Measurements from ENCODE around the gene SLC35F4.
"Not testable (repeated sequence)": the region's sequence is repeated elsewhere in the genome, so short reads cannot be mapped to it uniquely, and the experiment has no call there.

Gene SLC35F4

DNA sequence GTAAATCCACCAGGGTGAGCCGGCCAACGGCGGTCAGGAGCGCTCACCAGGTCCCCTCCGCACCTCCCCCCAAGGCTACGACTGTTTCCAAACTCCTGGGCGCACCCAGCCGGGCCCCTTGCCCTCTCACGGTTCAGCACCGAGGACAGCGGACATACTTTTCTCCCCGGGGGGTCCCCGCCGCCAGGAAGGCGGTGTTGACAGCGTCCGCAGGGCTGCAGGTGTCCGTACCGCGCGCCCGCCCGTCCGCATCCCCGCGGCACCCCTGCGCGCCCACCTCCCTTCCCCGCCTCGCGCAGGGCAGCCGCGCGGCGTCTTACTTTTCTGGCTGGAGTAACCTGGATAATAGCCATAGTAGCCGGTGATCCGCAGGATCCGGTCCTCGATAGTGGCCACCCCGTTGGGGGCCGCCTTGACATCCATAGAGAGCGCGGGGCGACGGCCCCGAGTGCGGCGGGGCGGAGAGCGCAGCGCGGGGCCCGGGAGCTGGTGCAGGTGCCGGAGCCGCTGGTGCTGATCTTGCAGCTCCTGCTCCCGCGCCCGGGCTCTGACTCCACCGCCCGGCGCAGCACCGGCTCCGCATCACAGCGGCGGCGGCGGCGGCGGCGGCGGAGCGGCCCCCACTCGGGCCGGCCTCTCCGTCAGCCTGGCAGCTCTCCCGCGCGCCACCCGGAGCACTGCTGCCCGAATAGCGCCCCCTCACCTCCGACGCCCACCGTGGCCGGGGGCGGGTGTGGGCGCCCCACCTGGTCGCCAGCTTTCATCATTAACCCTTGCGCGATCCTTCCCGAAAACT is at the start of gene SLC35F4:
Gene SLC35F4, minus strand, starts transcription at position 690 of the 796 bp plus-strand sequence.
- no peak for DNase-seq

DNA sequence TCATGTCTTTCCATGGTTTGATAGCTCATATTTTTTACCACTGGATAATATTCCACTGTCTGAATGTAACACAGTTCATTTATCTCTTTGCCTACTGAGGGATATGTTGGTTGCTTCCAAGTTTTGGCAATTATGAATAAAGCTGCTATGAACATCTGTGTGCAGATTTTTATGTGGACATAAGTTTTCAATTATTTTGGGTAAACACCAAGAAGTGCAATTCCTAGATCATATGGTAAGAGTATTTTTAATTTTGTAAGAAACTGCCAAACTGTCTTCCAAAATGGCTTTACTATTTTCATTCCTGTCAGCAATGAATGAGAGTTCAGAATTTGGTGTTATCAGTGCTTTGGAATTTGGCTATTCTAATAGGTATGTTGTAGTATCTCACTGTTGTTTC is 43.7 kb upstream of the SLC35F4 start:
- DNase-seq, result no peak

DNA sequence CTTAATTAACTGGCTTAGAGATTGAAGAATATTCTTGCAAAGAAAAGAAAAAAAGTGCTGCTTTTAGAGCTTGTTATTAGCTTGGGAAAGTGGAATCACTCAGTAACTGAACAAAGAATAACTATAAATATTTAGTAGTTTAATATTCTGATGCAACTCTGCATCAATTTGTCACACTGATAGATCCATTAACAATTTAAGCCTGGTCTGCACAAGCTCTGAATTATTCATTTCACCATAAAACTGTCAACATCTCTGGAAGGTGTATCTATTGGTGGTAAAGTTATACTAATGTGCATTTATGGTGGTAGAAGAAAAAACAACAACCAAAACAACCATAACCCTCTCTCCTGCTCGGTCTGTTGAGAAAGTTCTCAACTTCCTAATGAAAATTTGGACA is 38.1 kb upstream of the SLC35F4 start:
- no peak for DNase-seq

DNA sequence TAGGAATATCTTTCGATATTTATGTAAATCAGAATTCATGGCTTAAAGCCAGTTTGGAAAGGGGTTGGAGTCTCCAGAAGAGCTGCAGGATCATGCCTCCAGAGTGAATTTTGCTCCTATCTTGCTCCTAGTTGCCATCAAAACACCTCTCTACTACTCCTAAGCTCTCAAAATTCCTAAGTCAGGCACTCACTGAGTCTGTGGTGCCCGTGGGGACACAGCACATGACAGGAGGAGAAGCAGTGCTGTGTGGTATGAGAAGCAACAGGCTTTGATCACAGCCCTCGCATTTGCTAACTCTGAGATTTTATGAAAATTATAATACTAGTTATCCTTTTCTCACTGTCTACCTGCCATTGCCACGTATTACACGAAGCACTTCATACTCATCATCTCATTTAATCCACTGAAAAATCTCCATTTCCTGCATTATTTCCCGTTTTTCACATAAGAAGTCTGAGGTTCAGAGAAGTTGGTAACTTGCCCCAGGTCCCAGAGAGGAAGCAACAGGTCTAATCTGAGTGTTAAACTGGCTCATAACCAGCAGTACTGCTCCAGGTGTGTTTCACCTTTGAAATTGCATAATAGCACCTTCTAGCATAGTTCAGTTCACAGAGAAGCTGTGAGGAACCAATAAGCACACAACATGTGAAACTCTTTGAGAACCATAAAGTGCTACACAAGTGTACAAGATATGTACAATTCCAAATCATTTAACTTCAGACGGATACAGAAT is 33.1 kb upstream of the SLC35F4 start:
- no peak for DNase-seq

DNA sequence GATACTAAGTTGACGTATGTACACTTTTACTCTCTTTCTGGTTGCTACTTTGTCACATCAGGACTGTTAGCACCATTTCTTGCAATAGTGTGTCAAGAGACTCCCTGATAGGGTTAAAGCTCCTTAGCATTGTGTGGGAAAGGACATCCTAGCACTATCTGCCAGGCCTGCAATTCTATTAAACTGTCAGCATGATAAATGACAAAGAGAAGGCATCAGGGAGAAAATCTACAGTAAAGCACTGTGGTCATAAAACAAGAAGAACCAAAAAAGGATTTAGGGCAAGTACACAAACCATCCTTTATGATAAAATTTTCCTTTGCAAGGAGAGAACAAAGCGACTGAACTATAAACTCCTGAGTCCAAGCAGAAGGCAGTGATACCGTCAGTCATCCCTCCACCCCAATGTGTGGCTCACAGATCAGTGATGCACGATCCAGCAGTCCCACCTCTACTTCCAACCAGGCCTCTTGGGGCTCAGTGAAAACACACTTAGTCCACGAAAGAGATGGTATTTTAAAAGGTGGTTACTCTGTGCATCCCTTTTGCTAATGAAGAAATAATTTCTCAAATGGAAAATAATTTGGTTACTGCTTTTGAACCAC is 31.4 kb upstream of the SLC35F4 start:
- no peak for DNase-seq

DNA sequence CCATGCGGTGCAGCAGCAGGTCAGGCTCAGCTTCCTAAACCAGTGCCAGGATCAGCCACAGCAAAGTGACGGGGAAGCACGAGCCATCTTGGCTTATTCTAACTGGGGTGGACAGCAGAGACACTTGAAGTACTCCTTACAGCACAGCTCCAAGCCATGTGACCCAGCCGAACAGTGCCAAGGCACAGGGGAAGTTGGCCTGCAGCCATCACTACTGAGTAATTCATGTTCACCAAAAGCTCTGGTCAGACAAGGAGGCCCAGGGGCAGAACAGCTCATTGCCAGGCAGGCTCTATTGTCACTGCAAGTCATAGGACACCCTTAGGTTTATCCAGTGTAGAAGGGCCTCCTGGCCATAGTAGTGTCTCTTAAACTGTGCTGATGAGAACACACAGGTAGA is 23.4 kb upstream of the SLC35F4 start:
- DNase-seq, result no peak

DNA sequence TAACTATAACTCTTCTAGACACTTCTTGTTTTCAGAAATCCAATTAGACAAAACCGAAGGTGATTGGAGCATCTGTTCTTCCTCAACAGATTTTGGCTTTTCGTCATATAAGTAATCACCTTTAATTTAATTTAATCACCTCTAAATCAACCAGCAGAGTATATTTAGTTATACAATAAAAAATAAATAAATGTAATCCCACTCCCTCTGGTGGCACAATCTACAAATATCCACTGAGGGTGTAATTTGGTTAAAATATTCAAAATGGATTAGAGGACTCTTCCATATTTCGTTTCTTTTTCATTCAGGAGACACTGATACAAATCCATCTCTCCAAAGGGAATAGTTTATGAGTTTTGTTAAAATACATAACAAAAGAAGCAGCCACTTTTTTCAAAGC is 18.3 kb upstream of the SLC35F4 start:
- DNase-seq, result no peak

DNA sequence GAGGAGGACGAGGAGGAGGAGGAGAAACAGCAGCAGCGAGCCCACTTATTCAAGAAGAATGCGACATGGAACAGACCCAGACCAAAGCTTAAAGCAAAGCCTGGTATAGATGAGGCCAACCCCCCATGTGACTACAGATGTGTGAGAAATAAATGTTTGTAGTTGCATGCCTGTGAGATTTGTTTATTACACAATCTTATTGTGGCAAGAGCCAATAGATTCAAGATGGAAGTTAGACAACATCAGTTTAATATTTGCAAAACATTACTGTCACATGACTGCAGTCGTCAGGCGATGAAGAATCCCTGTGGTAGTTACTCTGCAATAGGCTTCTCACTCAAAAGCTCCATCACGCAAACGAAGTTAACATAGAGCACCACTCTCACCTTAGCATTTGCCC is 17.2 kb upstream of the SLC35F4 start:
- no peak for DNase-seq

DNA sequence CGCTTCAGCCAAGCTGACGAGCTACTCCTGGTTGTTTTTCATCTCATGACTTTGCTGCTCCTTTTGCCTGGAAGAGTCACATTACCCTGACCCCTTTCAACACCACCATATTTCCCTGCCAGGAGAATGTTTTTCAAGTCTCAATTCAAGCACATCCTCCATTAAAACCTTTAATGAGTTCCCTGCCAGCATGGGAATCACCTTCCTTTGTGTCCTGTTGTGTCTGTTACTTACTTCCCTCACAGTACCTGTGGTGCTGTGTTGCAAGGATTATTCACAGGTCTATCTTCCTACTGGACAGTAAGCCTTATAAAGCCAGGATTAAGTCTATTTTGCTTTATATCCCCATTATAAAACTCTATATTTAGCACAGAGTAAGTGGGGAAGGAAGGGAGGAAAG is 13.6 kb upstream of the SLC35F4 start:
- DNase-seq, result no peak

DNA sequence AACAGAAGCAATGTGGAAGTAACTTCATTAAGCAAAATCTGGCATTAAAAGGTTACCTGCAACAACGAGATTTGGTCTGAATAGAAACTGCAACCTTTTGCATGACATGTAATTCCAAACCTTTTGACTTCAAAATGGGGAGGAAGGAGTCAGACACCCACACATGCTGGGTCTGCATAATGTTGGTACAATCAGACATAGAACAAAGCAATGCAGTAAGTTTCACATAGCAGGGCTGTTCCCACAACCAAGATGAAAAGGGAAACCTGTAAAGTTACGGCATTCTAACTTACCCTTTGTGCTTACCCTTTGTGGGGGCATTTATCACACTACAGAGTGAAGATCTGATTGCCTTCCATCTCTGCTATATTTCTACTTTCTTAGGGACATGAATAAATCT is 10.1 kb upstream of the SLC35F4 start:
- DNase-seq, result no peak

DNA sequence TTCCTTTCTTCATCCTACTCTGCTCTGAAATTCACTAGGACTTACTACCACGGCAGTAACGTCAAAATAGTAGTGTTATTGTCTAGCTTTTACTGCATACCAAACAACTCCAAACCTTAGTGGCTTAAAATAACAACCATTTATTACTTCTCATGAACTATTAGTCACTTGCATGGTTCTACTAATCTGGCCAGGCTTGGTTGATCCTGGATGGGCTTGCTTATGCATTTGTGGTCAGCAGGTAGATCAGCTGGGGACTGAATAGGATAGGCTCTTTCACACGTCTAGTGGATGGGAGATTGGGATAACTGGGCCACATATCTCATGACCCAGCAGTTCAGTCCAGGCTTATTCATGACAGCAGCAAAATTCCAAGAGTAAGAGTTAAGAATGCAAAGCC is 9.4 kb upstream of the SLC35F4 start:
- DNase-seq, result no peak

DNA sequence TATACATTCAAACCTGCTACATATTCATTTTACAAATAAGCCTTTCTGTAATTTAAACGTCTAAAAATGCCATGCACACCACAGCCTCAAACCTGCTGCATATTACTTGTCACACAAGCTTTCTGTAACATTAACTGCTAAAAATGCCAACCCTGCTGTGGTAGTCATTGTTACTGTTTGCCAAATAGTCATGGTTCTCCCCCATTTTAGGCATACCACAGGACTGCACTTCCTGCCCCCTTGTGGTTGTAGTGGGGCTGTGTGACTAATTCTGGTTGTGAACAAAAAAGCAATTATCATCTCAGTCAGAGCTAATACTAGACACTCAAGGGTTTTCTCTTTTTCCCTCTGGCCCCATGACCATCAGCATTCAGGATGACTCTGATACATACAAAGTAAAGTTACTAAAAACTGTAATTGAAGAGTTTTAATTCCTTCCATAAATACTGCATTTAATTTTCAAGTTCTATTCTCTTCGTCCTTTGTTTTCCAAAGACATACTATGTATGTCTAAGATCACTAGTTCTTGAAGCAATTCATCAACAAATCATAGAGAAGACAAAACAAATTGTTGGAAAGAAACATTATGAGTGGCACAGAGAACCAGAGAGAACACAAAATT is 5.7 kb upstream of the SLC35F4 start:
- DNase-seq, result no peak

DNA sequence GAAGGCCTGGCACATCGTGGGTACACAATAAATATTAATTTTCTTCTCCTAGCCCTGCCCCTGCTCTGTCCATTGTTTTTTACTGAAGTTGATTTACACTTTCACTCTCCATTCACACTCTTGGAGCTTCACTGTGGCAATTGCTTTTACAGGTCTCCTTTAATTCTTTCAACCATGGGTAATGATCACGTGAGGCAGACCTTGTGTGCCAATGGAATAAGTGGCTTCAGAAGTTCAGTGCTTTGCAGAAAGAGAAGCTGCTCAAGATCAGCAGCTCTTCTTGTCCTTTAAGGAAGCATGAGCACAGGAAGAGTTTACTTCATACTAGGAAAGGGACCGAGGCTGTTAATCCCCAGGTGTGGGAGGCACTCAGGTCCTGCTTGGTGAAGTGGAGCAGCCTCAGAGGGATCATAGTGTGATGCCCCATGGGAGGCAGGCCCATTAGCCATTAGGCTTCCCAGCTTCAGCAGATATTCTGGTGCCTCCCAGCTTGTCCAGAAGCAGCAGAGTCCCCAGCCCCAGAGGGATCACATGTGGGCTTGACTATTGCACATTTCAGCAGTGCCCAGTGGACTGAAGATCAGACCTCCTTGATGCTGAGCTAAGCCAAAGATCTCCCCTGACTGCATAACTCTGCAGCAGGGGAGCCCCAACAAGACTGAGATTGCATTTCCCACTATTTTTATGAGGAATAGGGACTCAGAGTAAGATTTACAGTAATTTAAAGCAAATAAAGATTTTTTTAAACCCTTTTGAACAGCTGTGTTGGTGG is 5.0 kb upstream of the SLC35F4 start:
- DNase-seq, result no peak

DNA sequence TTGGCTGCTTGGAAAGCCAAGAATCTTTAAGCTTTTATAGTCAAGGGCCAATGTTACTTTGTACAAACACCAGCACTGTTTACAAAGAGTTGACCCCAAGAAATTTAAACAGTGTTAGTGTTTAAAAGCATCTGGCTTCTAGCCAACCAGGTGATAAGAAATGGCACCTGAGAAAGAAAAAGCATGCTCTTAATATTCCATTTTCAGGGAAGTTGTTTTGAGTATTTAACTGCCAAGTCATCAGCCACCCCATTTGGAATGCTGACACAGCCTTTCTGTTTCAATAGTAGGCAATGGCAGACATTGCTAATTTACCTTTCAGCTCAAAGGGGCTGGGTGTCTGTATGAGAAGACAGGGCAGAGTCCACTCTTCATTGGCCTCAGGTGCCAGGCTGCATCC is 3.7 kb upstream of the SLC35F4 start:
- DNase-seq, result no peak

DNA sequence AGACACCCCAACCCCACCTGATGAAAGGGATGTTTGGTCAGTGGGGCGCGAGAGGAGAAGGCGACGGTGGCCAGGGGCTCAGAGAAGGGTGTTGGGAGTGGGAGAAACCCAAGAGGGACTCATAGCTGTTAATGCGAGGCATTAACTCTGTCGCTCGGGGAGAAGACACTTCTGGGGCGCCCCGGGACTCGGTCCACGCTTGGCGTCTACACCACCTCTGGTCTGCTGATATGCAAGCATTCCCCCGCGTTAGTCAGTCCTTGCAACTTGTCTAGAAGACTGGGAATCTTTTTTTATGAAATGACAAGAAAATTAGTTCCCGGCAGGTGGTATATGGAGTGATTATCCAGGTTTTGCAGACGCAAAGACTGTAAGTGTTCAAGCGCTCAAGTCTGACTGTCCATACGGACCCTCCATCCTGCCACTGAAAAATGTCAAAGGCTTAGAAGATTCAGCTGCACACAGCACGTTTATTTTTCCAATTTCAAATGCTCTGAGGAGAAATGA is 360 bp upstream of the SLC35F4 start:
- DNase-seq, result no peak

DNA sequence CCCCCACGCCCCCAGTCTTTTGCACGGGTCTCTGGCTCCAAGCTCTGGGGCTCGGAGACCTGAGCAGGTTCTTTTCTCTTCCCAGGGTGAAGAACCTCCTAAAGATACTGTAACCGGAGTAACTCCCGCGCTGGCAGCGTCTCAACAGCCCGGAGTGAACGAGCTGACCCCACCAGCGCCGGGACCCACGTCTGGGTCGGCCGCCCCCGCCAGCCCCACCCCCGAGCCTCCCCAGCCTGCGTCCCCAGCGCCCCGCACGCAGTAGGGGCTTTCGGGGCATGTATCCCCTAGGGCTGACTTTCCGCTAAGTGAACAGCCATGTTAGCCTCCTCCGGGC is 858 bp downstream of the SLC35F4 start:
- no peak for DNase-seq

DNA sequence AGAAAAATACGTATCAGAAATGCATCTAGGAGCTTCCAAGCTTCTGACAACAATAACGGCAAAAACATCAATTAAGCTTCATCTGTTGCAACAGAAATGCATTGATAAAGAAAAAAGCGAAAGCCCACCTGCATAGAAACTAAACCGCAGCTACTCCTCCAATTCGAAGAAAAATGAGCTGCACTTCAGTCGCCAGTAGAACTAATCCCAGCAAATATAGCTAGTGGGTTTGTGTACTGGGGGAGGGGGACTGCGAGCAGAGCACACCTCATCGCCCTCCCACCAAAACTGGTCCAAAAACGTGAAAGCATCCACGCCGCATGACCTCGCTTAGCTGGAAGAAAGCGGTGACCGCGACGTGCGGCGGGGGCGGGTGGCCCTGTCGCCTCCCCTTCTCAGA is 1.2 kb downstream of the SLC35F4 start:
- no peak for DNase-seq

DNA sequence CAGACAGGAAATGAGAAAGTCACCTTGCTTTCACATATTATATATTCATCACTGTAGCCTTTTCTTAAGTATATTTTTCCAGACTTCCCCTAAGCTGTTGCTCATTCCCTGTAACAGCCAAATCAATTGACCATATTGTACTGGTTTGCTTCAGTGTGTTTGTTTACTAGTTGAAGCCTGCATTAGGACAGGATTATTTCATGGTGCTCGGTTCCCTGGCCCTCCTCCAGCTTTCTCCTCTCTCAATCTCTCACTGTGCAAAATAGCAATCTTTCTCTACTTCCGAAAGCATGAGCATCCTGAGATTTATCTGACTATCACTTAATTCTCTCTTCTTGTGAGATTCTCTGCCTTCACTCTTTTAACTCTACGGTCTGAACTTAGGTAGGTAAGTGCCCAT is 2.4 kb downstream of the SLC35F4 start:
- no peak for DNase-seq

DNA sequence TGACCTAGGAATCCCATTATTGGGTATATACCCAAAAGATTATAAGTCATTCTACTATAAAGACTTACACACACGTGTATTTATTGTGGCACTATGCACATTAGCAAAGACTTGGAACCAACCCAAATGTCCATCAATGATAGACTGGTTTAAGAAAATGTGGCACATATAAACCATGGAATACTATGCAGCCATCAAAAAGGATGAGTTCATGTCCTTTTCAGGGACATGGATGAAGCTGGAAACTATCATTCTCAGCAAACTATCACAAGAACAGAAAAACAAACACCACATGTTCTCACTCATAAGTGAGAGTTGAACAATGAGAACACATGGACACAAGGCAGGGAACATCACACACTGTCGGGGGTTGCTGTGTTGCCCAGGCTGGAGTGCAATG is 10.2 kb downstream of the SLC35F4 start:
- not testable (repeated sequence) for DNase-seq

DNA sequence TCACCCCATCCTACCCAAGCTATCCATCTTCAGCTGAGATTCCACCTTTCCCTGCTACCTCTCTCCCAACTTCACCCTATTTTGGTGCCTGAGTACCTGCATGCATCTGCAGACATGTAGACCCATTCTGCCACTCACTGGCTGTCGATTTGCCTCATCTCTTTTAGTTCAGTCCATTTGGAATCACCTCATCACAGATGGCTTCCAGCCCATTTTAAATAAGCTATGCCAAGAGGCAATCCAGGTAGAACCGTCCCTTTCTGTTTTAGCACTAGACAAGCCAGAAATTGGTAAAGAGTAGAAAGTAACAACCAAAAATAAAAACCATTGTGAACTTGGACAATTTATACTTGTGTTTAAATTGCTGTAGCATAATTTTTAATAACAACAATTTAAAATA is 11.3 kb downstream of the SLC35F4 start:
- DNase-seq, result no peak

DNA sequence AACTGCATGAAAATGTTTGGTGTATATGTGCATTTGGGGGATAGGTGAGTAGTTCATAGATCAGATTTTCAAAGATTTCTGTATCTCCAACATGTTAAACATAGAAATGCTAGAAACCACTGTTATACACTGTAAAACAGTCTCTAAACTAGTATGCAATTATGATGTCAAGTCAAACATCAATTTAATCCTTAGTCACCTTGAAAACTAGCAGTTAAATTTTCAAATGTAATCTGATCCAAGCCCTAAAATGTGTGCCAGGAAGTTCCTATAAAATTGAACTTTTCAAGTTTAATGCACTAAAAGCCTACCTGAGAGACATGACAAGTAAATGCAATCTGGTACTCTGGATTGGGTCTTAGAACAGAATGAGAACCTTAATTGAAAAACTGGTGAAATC is 14.5 kb downstream of the SLC35F4 start:
- DNase-seq, result no peak

DNA sequence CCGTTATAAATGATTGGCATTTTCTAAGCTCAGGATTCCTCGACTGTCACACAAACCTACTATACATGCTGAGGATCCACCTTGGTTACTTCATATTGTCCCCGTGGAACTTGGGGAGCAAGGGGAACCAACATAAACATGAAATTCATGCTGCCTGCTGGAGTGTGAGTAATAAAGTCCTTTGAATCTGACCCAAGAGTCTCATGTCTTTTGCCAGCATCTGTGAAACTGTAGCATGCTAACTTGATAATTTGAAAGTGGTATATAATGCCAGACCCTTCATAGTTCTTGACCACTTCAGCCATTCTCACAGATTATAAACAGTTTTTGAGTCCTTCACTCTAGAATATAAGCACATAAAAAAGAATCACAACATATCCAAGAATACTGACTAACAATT is 17.1 kb downstream of the SLC35F4 start:
- no peak for DNase-seq

DNA sequence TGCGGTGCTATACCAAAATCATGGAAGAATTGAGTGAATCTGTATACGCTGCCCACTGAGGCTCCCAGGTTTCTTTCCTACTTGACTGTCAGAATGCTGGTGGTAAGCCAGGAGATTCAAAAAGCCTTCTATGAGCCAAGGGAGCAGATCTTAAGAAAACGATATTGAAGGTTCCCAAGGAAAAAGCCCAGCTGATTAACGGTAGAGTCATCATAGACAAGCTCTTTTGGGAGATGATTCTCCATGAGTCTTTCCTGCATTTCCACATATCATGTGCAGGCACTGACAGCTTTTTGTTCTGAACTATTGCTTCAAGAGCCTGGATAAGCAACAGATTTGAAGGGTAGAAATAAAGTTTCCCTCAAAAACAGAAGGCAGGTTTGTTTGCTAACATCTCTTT is 17.5 kb downstream of the SLC35F4 start:
- no peak for DNase-seq
